PC-3 (cell line): Measurements from ENCODE around the gene SIT1. TPM values are rescaled to one million over a fixed set of nuclear protein-coding genes. Genes with fewer than 3 reads are reported as not detected.

ENCODE experiments used
- ATAC-seq: fragments of 200-7000 bp; cut with Tn5 transposase; 2 replicates; pipeline ENCODE4 v1.9.1; 2020; ENCODE audit warnings: mild to moderate bottlenecking, moderate library complexity
- BruUV-seq: library from RNA; stranded (reverse); fragments of 400-500 nt; replicated peaks from 2 replicates; lab custom pipeline; 2021; lab: Mats Ljungman, UMichigan
- CTCF ChIA-PET: fragments of 300-600 bp; sonication (Branson Sonifier 250); formaldehyde crosslinking; loops from one replicate; lab custom pipeline; 2022; ENCODE audit warnings: antibody characterized with exemption; lab: Charles Lee
- POLR2A ChIA-PET: fragments of 300-600 bp; sonication (Branson Sonifier 250); formaldehyde crosslinking; loops from one replicate; lab custom pipeline; 2022; ENCODE audit warnings: antibody characterized with exemption; ENCODE audit not compliant: unreplicated experiment; lab: Charles Lee
- DNase-seq: peaks from one replicate; pipeline ENCODE4 v3.0.0-alpha.2; 2015
- H2AFZ ChIP-seq: fragments of 300-600 bp; sonication (generic); 2 replicates; pipeline ENCODE4 v1.6.0; 2016; ENCODE audit warnings: antibody characterized with exemption, low read length
- H3F3A ChIP-seq: fragments of 300-600 bp; sonication (generic); one replicate; pipeline ENCODE4 v1.6.0; 2017; ENCODE audit warnings: antibody characterized with exemption, low read length, control low read depth, mild to moderate bottlenecking; ENCODE audit not compliant: unreplicated experiment
- H3K27ac ChIP-seq: fragments of 300-600 bp; sonication (generic); 2 replicates; pipeline ENCODE4 v1.5.1; 2016; ENCODE audit warnings: mild to moderate bottlenecking, low read length
- H3K27me3 ChIP-seq: fragments of 300-600 bp; sonication (generic); 2 replicates; pipeline ENCODE4 v1.6.1; 2016; ENCODE audit warnings: low read length, mixed read lengths
- H3K36me3 ChIP-seq: fragments of 300-600 bp; sonication (generic); 2 replicates; pipeline ENCODE4 v1.6.1; 2016; ENCODE audit warnings: low read depth, mixed run types, low read length, mixed read lengths
- H3K4me1 ChIP-seq: fragments of 300-600 bp; sonication (generic); 2 replicates; pipeline ENCODE4 v1.5.1; 2016; ENCODE audit warnings: low read length; ENCODE audit not compliant: insufficient read depth
- H3K4me2 ChIP-seq: fragments of 300-600 bp; sonication (generic); 2 replicates; pipeline ENCODE4 v1.6.0; 2016; ENCODE audit warnings: low read length
- H3K4me3 ChIP-seq: fragments of 300-600 bp; sonication (generic); 2 replicates; pipeline ENCODE4 v1.5.1; 2016; ENCODE audit warnings: mild to moderate bottlenecking, low read length, mixed read lengths
- H3K79me2 ChIP-seq: fragments of 300-600 bp; sonication (generic); 2 replicates; pipeline ENCODE4 v1.6.1; 2017; ENCODE audit warnings: low read length, mixed read lengths
- H3K9ac ChIP-seq: fragments of 300-600 bp; sonication (generic); 2 replicates; pipeline ENCODE4 v1.6.0; 2016; ENCODE audit warnings: mild to moderate bottlenecking, low read length
- H3K9me2 ChIP-seq: fragments of 300-600 bp; sonication (generic); replicated peaks from 2 replicates; pipeline ENCODE4 v1.6.1; 2016; ENCODE audit warnings: mixed run types, low read length, mixed read lengths
- H3K9me3 ChIP-seq: fragments of 300-600 bp; sonication (generic); 2 replicates; pipeline ENCODE4 v1.6.1; 2016; ENCODE audit warnings: low read length, mixed read lengths
- H4K20me1 ChIP-seq: fragments of 300-600 bp; sonication (generic); 2 replicates; pipeline ENCODE4 v1.6.1; 2016; ENCODE audit warnings: low read length, mixed read lengths
- CTCF ChIP-seq: fragments of 300-600 bp; sonication (generic); conservative IDR thresholded peaks from 2 replicates; pipeline ENCODE4 v1.5.1; 2017; ENCODE audit warnings: antibody characterized with exemption, low read depth, mild to moderate bottlenecking, low read length
- EZH2 ChIP-seq: fragments of 300-600 bp; sonication (generic); IDR thresholded peaks from one replicate; pipeline ENCODE4 v1.6.1; 2017; ENCODE audit warnings: antibody characterized with exemption, mild to moderate bottlenecking, low read length; ENCODE audit not compliant: unreplicated experiment
- EZH2phosphoT487 ChIP-seq: fragments of 300-600 bp; sonication (generic); IDR thresholded peaks from 2 replicates; pipeline ENCODE4 v1.6.1; 2018; ENCODE audit warnings: mild to moderate bottlenecking, antibody characterized with exemption, low read length, borderline replicate concordance
- intact Hi-C: fragments of 100-400 bp; cut with micrococcal nuclease; formaldehyde crosslinking; loops from 2 replicates; pipeline ENCODE4 v1.9.0; 2023
- total RNA-seq: library from RNA; depleted of rRNA; stranded (reverse); fragments of >200 nt; gene quantifications from 2 replicates; pipeline ENCODE4 v1.2.3, GENCODE V29; 2014

Gene SIT1
- total RNA-seq, 1 experiment from 2014 or later = not detected

DNA sequence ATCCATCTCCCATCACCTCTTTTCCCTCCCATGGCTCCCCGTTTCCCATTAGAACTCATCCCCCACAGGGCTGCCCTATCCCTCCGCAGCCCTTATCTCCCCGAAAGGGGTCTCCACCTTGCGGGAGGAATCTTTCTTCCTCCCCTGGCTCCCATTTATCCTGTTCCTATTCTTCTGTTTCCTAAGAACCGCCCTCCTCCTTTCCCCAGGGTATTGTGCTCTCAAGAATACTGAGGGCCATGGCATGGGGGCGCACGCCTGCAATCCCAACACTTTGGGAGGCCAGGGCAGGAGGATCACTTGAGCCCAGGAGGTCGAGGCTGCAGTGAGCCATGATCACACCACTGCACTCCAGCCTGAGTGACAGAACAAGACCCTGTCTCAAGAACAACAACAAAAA, 33.2 kb downstream of the SIT1 start:
- H3K4me1 ChIP-seq = no peaks in the 10 kb centered on the region
- no peaks in the 10 kb centered on the region for H3K79me2 ChIP-seq
- no peaks in the 10 kb centered on the region for H3K9me3 ChIP-seq
- H3K27me3 ChIP-seq = no peaks in the 10 kb centered on the region
- intact Hi-C loops = no loop called here
- ChIA-PET CTCF (no interaction called here), POLR2A (no interaction called here)
- H4K20me1 ChIP-seq = no peaks in the 10 kb centered on the region
- TF ChIP-seq EZH2 (no peak), EZH2phosphoT487 (no peak), CTCF (no peak)
- H2AFZ ChIP-seq = no peak overlapping the region
- no peak overlapping the region for H3K4me3 ChIP-seq
- BruUV-seq = no TSS peak
- H3K4me2 ChIP-seq = no peak overlapping the region
- H3K36me3 ChIP-seq = no peaks in the 10 kb centered on the region
- no peak overlapping the region for H3K27ac ChIP-seq
- H3F3A ChIP-seq = no peaks in the 10 kb centered on the region
- DNase-seq (no peak), ATAC-seq (no peak)
- H3K9ac ChIP-seq = no peak overlapping the region
- H3K9me2 ChIP-seq = no peaks in the 10 kb centered on the region

DNA sequence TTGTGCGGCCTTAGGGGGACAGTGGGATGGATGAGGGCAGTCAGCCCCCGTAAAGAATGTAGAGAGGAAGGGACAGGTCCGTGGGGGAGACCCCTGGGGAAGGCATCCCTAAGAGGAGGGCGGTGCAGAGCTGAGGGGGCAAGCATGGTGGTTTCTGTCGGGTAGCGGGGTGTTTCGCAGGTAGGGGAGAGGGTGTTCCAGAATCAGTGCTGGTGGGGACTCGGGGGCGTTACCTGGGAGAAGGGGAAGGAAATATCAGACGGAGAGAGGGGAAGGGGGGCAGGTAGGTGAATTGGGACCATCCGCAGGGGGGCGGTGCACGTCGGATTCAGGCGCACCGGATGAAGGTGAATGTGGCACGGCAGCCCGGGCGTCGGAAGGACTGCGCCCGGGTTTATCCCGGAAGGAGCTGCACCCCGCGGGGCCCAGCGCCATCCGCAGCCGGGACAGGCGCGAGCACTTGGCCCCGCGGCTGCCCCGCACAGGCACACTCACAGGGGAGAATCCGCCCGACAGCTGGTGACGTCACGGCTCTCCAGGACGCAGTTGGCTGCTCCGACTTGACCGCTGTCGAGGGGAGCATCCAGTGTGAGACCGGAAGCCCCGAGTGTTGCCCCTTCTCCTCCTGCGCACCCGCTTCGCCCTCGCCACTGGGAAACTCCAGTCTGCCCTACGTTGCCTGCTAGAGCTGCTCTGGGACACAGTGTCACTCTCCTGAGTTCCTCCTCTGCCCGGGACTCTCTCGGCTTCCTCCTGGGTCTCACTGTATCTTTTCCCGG, 33.9 kb downstream of the SIT1 start:
- CTCF ChIA-PET = no interaction called here
- no peak overlapping the region for H3K9ac ChIP-seq
- H3F3A ChIP-seq = no peaks in the 10 kb centered on the region
- no peaks in the 10 kb centered on the region for H3K79me2 ChIP-seq
- no peak for TF ChIP-seq EZH2phosphoT487
- no peak for TF ChIP-seq EZH2
- TF ChIP-seq CTCF = no peak
- BruUV-seq = no TSS peak
- H3K9me2 ChIP-seq = no peaks in the 10 kb centered on the region
- no peak overlapping the region for H2AFZ ChIP-seq
- POLR2A ChIA-PET = no interaction called here
- DNase-seq = no peak
- H3K9me3 ChIP-seq = no peaks in the 10 kb centered on the region
- ATAC-seq = no peak
- H3K4me1 ChIP-seq = no peaks in the 10 kb centered on the region
- H3K4me3 ChIP-seq = no peak overlapping the region
- H3K27ac ChIP-seq = no peak overlapping the region
- no peak overlapping the region for H3K4me2 ChIP-seq
- no peaks in the 10 kb centered on the region for H3K27me3 ChIP-seq
- intact Hi-C loops = no loop called here
- H3K36me3 ChIP-seq = no peaks in the 10 kb centered on the region
- no peaks in the 10 kb centered on the region for H4K20me1 ChIP-seq

GRCh38 chr9:35615981-35616680, 34.6 kb downstream of the SIT1 start:
- DNase-seq (no peak), ATAC-seq (no peak)
- no peaks in the 10 kb centered on the region for H3K36me3 ChIP-seq
- no peaks in the 10 kb centered on the region for H3K9me2 ChIP-seq
- H3K79me2 ChIP-seq = no peaks in the 10 kb centered on the region
- ChIA-PET POLR2A (no interaction called here), CTCF (no interaction called here)
- no peaks in the 10 kb centered on the region for H3K9me3 ChIP-seq
- H3K4me3 ChIP-seq = no peak overlapping the region
- no peak overlapping the region for H2AFZ ChIP-seq
- no peak overlapping the region for H3K27ac ChIP-seq
- BruUV-seq = no TSS peak
- no peak overlapping the region for H3K4me2 ChIP-seq
- no peaks in the 10 kb centered on the region for H4K20me1 ChIP-seq
- H3K4me1 ChIP-seq = no peaks in the 10 kb centered on the region
- no peaks in the 10 kb centered on the region for H3K27me3 ChIP-seq
- no peaks in the 10 kb centered on the region for H3F3A ChIP-seq
- H3K9ac ChIP-seq = no peak overlapping the region
- TF ChIP-seq EZH2phosphoT487 (no peak), EZH2 (no peak), CTCF (no peak)
- intact Hi-C loops = no loop called here
